Stomach (tissue), 9 donors: ENCODE data around the gene UNC5A. TPM values are rescaled to one million over a fixed set of nuclear protein-coding genes. Genes with fewer than 3 reads are reported as not detected.

Experiments used
- DNase-seq, 2 donors: peaks; one replicate each; pipeline versions ENCODE4 v3.0.0 to v3.0.0-alpha.2; 2013 to 2019
- H3K27ac ChIP-seq, 5 donors: fragments of 200-600 bp in 4 of 5; sonication (generic) in 4 of 5; one replicate each; pipeline ENCODE4 v1.5.1; 2013 to 2019; ENCODE audit warnings: mild to moderate bottlenecking in 1 of 5, moderate library complexity in 1 of 5
- H3K27me3 ChIP-seq, 3 donors: fragments of 200-600 bp; sonication (generic); one replicate each; pipeline ENCODE4 v1.5.1; 2017 to 2019; ENCODE audit warnings: mixed run types in 1 of 3
- H3K36me3 ChIP-seq, 4 donors: fragments of 200-600 bp; sonication (generic); 1 replicate in 3 of 4; 2 replicates in 1 of 4; pipeline ENCODE4 v1.5.1; 2016 to 2019
- H3K4me1 ChIP-seq, 4 donors: fragments of 200-600 bp; sonication (generic); one replicate each; pipeline ENCODE4 v1.5.1; 2016 to 2019
- H3K4me3 ChIP-seq, 4 donors: fragments of 200-600 bp; sonication (generic) in 3 of 4; one replicate each; pipeline ENCODE4 v1.5.1; 2016 to 2019; ENCODE audit warnings: mild to moderate bottlenecking in 1 of 4
- H3K9me3 ChIP-seq, 4 donors: fragments of 200-600 bp; sonication (generic); one replicate each; pipeline ENCODE4 v1.5.1; 2016 to 2019
- CTCF ChIP-seq, 7 experiments: fragments of 450-650 bp in 4 of 7; fragments of 200-600 bp in 3 of 7; sonication (generic) in 3 of 7; IDR thresholded peaks; one replicate each; pipeline ENCODE4 v1.5.1; 2016 to 2019; ENCODE audit warnings: antibody characterized with exemption in 7 of 7, control low read depth in 2 of 7, mild to moderate bottlenecking in 1 of 7
- EP300 ChIP-seq: sonication (generic); formaldehyde crosslinking; IDR thresholded peaks from one replicate; pipeline ENCODE4 v1.6.1; 2017; ENCODE audit warnings: antibody characterized with exemption
- POLR2A ChIP-seq, 4 donors: fragments of 450-650 bp; IDR thresholded peaks; one replicate each; pipeline ENCODE4 v1.6.1; 2016; ENCODE audit warnings: antibody characterized with exemption in 4 of 4, control low read depth in 2 of 4, mild to moderate bottlenecking in 1 of 4, moderate library complexity in 1 of 4
- POLR2AphosphoS5 ChIP-seq, 3 donors: sonication (generic); formaldehyde crosslinking; IDR thresholded peaks; one replicate each; pipeline ENCODE4 v1.6.1; 2016; ENCODE audit warnings: antibody characterized with exemption in 3 of 3
- WGBS, 5 donors: extraction: QIAGEN DNeasy Blood & Tissue Kit in 3 of 5; methylation state at CpG; one replicate each; pipeline versions ENCODE4 v1.1.5 to v1.1.7; 2013 to 2018; 5-methylcytosine and 5-hydroxymethylcytosine counted together
- intact Hi-C: fragments of 100-400 bp; cut with DNase I; formaldehyde crosslinking; loops from one replicate; pipeline ENCODE4 v1.15.1; 2023; ENCODE audit warnings: low total_unique reads
- polyA plus RNA-seq, 3 donors: library from polyadenylated mRNA; stranded (reverse); fragments of 200-250 nt; gene quantifications; one replicate each; pipeline ENCODE4 v1.2.3, GENCODE V29; 2013
- total RNA-seq, 5 donors: library from RNA; depleted of rRNA; stranded (reverse); fragments of >200 nt; gene quantifications; one replicate each; pipeline versions ENCODE4 v1.1.0 to v1.2.3, GENCODE V29; 2014 to 2016
- donor health status: healthy with polysubstance abuse.
- donor health status: Bipolar disorder and iron deficiency.
- donor health status: healthy.

UNC5A gene
- total and polyA plus RNA-seq, 8 donors: 0.08 to 0.72 (median 0.46) TPM; not detected in 4

GRCh38 chr5:176866707-176867310 is 56.5 kb downstream of the UNC5A start:
- Histone ChIP-seq H3K27ac (no peak overlapping the region), H3K4me3 (no peak overlapping the region), H3K27me3 (peaks cover 0 to 84% (median 60%) of the 10 kb centered on the region in 3 donors), H3K9me3 (no peaks in the 10 kb centered on the region), H3K4me1 (no peaks in the 10 kb centered on the region), H3K36me3 (no peaks in the 10 kb centered on the region)
- WGBS, 5 donors: 16 to 20% (median 17%) methylated on average over 16 of the region's 16 CpGs
- TF ChIP-seq POLR2AphosphoS5 (IDR thresholded peaks at IDR 0.05) (no peak), POLR2A (IDR thresholded peaks at IDR 0.05) (no peak), CTCF (IDR thresholded peaks at IDR 0.05) (no peak), EP300 (no peak)
- DNase-seq: peak in 1 of 2 donors; percentile 53
- intact Hi-C loops: no loop called here

- no peak overlapping the region for H3K4me3 ChIP-seq
- no peak overlapping the region for H3K27ac ChIP-seq
- no peaks in the 10 kb centered on the region for H3K4me1 ChIP-seq
- no peaks in the 10 kb centered on the region for H3K36me3 ChIP-seq
- 80 to 91% (median 87%) methylated on average over 8 to 14 of the region's 14 CpGs for WGBS, 5 donors
- DNase-seq: no peak
- intact Hi-C loops: no loop called here
- TF ChIP-seq CTCF (IDR thresholded peaks at IDR 0.05): no peak
- no peak for TF ChIP-seq POLR2AphosphoS5 (IDR thresholded peaks at IDR 0.05)
- TF ChIP-seq POLR2A (IDR thresholded peaks at IDR 0.05): no peak
- no peak for TF ChIP-seq EP300
- no peaks in the 10 kb centered on the region for H3K9me3 ChIP-seq
- H3K27me3 ChIP-seq: peaks cover 0 to 70% (median 47%) of the 10 kb centered on the region in 3 donors
These were observed 57.8 kb downstream of the UNC5A start for GRCh38 chr5:176868126-176868525.

GRCh38 chr5:176868731-176869130 is 58.4 kb downstream of the UNC5A start:
- no peak for DNase-seq
- Histone ChIP-seq H3K9me3 (no peaks in the 10 kb centered on the region), H3K36me3 (no peaks in the 10 kb centered on the region), H3K27me3 (peaks cover 0 to 68% (median 48%) of the 10 kb centered on the region in 3 donors), H3K4me3 (no peak overlapping the region), H3K4me1 (no peaks in the 10 kb centered on the region), H3K27ac (no peak overlapping the region)
- TF ChIP-seq EP300 (no peak), POLR2A (IDR thresholded peaks at IDR 0.05) (no peak), CTCF (IDR thresholded peaks at IDR 0.05) (no peak), POLR2AphosphoS5 (IDR thresholded peaks at IDR 0.05) (no peak)
- intact Hi-C loops: no loop called here
- 80 to 92% (median 90%) methylated on average over 6 to 20 of the region's 20 CpGs for WGBS, 5 donors

GRCh38 chr5:176869501-176870109 is 59.2 kb downstream of the UNC5A start:
- Histone ChIP-seq H3K4me3 (no peak overlapping the region), H3K27ac (no peak overlapping the region), H3K36me3 (no peaks in the 10 kb centered on the region), H3K4me1 (no peaks in the 10 kb centered on the region), H3K9me3 (no peaks in the 10 kb centered on the region), H3K27me3 (peaks cover 0 to 68% (median 41%) of the 10 kb centered on the region in 3 donors)
- DNase-seq: no peak
- 81 to 89% (median 84%) methylated on average over 21 to 38 of the region's 38 CpGs for WGBS, 5 donors
- no peak for TF ChIP-seq POLR2AphosphoS5 (IDR thresholded peaks at IDR 0.05)
- TF ChIP-seq POLR2A (IDR thresholded peaks at IDR 0.05): no peak
- no peak for TF ChIP-seq CTCF (IDR thresholded peaks at IDR 0.05)
- TF ChIP-seq EP300: no peak
- intact Hi-C loops: no loop called here
